H9 (cell line): Measurements from ENCODE around the gene RARB. TPM values are rescaled to one million over a fixed set of nuclear protein-coding genes. Genes with fewer than 3 reads are reported as not detected.

Experiments used
- DNase-seq: peaks from one replicate; pipeline ENCODE4 v3.0.0-alpha.2; 2017
- H2AFZ ChIP-seq: one replicate; pipeline ENCODE4 v1.6.1; 2013; ENCODE audit warnings: mild to moderate bottlenecking, low read length, control low read depth, moderate library complexity
- H2AK5ac ChIP-seq: 2 replicates; pipeline ENCODE4 v1.6.1; 2013; ENCODE audit warnings: low read length, control low read depth, mixed read lengths; ENCODE audit not compliant: insufficient read length
- H2BK120ac ChIP-seq: one replicate; pipeline ENCODE4 v1.6.1; 2013; ENCODE audit warnings: low read depth, mild to moderate bottlenecking, low read length, control low read depth, inconsistent platforms; ENCODE audit not compliant: poor library complexity, severe bottlenecking
- H2BK12ac ChIP-seq: 2 replicates; pipeline ENCODE4 v1.6.1; 2013; ENCODE audit warnings: low read length, control low read depth, mixed read lengths, low read depth; ENCODE audit not compliant: insufficient read length
- H2BK15ac ChIP-seq: 2 replicates; pipeline ENCODE4 v1.6.1; 2013; ENCODE audit warnings: low read depth, low read length, control low read depth
- H2BK20ac ChIP-seq: one replicate; pipeline ENCODE4 v1.6.1; 2013; ENCODE audit warnings: low read depth, mild to moderate bottlenecking, low read length, control low read depth, inconsistent platforms; ENCODE audit not compliant: poor library complexity, severe bottlenecking
- H2BK5ac ChIP-seq: 2 replicates; pipeline ENCODE4 v1.6.1; 2013; ENCODE audit warnings: low read length, control low read depth, mixed read lengths; ENCODE audit not compliant: insufficient read length
- H3K14ac ChIP-seq: 2 replicates; pipeline ENCODE4 v1.6.1; 2013; ENCODE audit warnings: low read length, control low read depth; ENCODE audit not compliant: insufficient read depth
- H3K18ac ChIP-seq: 2 replicates; pipeline ENCODE4 v1.6.1; 2013; ENCODE audit warnings: low read depth, mild to moderate bottlenecking, mixed read lengths, low read length, control low read depth; ENCODE audit not compliant: insufficient read length
- H3K23ac ChIP-seq: 2 replicates; pipeline ENCODE4 v1.6.1; 2013; ENCODE audit warnings: low read length, control low read depth, mixed read lengths, low read depth; ENCODE audit not compliant: insufficient read length
- H3K23me2 ChIP-seq: 2 replicates; pipeline ENCODE4 v1.6.1; 2013; ENCODE audit warnings: low read depth, mild to moderate bottlenecking, mixed read lengths, low read length, control low read depth; ENCODE audit not compliant: insufficient read length, poor library complexity, severe bottlenecking
- H3K27ac ChIP-seq: 2 replicates; pipeline ENCODE4 v1.5.1; 2013; ENCODE audit warnings: low read length, control low read depth, mixed read lengths, low read depth; ENCODE audit not compliant: insufficient read length
- H3K27me3 ChIP-seq: 2 replicates; pipeline ENCODE4 v1.6.1; 2013; ENCODE audit warnings: low read length, control low read depth, inconsistent platforms; ENCODE audit not compliant: insufficient read depth
- H3K4ac ChIP-seq: 2 replicates; pipeline ENCODE4 v1.6.1; 2013; ENCODE audit warnings: low read depth, mild to moderate bottlenecking, control low read depth, inconsistent platforms, low read length, moderate library complexity
- H3K4me1 ChIP-seq: 2 replicates; pipeline ENCODE4 v1.6.1; 2013; ENCODE audit warnings: low read length, control low read depth, inconsistent platforms; ENCODE audit not compliant: insufficient read depth
- H3K4me2 ChIP-seq: 2 replicates; pipeline ENCODE4 v1.6.1; 2013; ENCODE audit warnings: low read length, control low read depth, mixed read lengths; ENCODE audit not compliant: insufficient read length, insufficient read depth
- H3K56ac ChIP-seq: 2 replicates; pipeline ENCODE4 v1.6.1; 2013; ENCODE audit warnings: low read depth, mild to moderate bottlenecking, mixed read lengths, low read length, control low read depth; ENCODE audit not compliant: insufficient read length
- H3K79me1 ChIP-seq: 2 replicates; pipeline ENCODE4 v1.6.1; 2013; ENCODE audit warnings: low read depth, mild to moderate bottlenecking, moderate library complexity, low read length, control low read depth, inconsistent platforms; ENCODE audit not compliant: insufficient read depth, poor library complexity, severe bottlenecking
- H3K79me2 ChIP-seq: 2 replicates; pipeline ENCODE4 v1.6.1; 2013; ENCODE audit warnings: low read length, control low read depth, inconsistent platforms; ENCODE audit not compliant: insufficient read depth
- H3K9ac ChIP-seq: 2 replicates; pipeline ENCODE4 v1.6.1; 2013; ENCODE audit warnings: low read length, control low read depth, mixed read lengths; ENCODE audit not compliant: insufficient read length; ENCODE audit errors: extremely low read depth
- H3K9me3 ChIP-seq: one replicate; pipeline ENCODE4 v1.6.1; 2013; ENCODE audit warnings: low read depth, low read length, inconsistent platforms; ENCODE audit not compliant: control insufficient read depth
- H3T11ph ChIP-seq: one replicate; pipeline ENCODE4 v1.6.1; 2013; ENCODE audit warnings: mild to moderate bottlenecking, low read length, control low read depth, inconsistent platforms
- H4K20me1 ChIP-seq: one replicate; pipeline ENCODE4 v1.6.1; 2013; ENCODE audit not compliant: control insufficient read depth, insufficient read length, insufficient read depth
- H4K5ac ChIP-seq: 2 replicates; pipeline ENCODE4 v1.6.1; 2013; ENCODE audit warnings: low read depth, mild to moderate bottlenecking, mixed read lengths, low read length, control low read depth; ENCODE audit not compliant: insufficient read length
- H4K8ac ChIP-seq: replicated peaks from 2 replicates; pipeline ENCODE4 v1.6.1; 2013; ENCODE audit warnings: low read length, control low read depth, mixed read lengths, low read depth; ENCODE audit not compliant: insufficient read length
- H4K91ac ChIP-seq: 2 replicates; pipeline ENCODE4 v1.6.1; 2013; ENCODE audit warnings: low read depth, mild to moderate bottlenecking, moderate library complexity, mixed read lengths, low read length, control low read depth; ENCODE audit not compliant: insufficient read length
- H3K27ac Mint-ChIP-seq, 3 experiments: 2 replicates in 2 of 3; 3 replicates in 1 of 3; pipeline ENCODE4 v1.8.0; 2020 to 2021; ENCODE audit warnings: mixed read lengths in 3 of 3, mild to moderate bottlenecking in 1 of 3, moderate library complexity in 1 of 3
- H3K27me3 Mint-ChIP-seq: 2 replicates; pipeline ENCODE4 v1.8.0; 2021; ENCODE audit warnings: low read depth, mild to moderate bottlenecking, moderate library complexity, mixed read lengths
- H3K36me3 Mint-ChIP-seq, 3 experiments: 2 replicates in 2 of 3; 3 replicates in 1 of 3; pipeline ENCODE4 v1.8.0; 2020 to 2021; ENCODE audit warnings: low read depth in 3 of 3, mixed read lengths in 3 of 3; ENCODE audit not compliant: insufficient read depth in 1 of 3
- H3K4me1 Mint-ChIP-seq, 2 experiments: 2 replicates each; pipeline ENCODE4 v1.8.0; 2020; ENCODE audit warnings: mixed read lengths in 2 of 2
- H3K4me3 Mint-ChIP-seq, 2 experiments: 2 replicates in 1 of 2; 3 replicates in 1 of 2; pipeline ENCODE4 v1.8.0; 2020 to 2021; ENCODE audit warnings: mild to moderate bottlenecking in 2 of 2, mixed read lengths in 2 of 2, moderate library complexity in 1 of 2
- H3K9me3 Mint-ChIP-seq, 2 experiments: 2 replicates in 1 of 2; 3 replicates in 1 of 2; pipeline ENCODE4 v1.8.0; 2020; ENCODE audit warnings: mild to moderate bottlenecking in 2 of 2, mixed read lengths in 2 of 2, moderate library complexity in 1 of 2
- WGBS: extraction: QIAGEN DNeasy Blood & Tissue Kit; methylation state at CpG from one replicate; pipeline ENCODE4 v1.1.7; 2013; ENCODE audit warnings: missing lambda C conversion rate, low lambda C conversion rate, mixed read lengths; ENCODE audit not compliant: insufficient read length; ENCODE audit errors: extremely low coverage; 5-methylcytosine and 5-hydroxymethylcytosine counted together
- total RNA-seq: library from RNA; stranded (reverse); gene quantifications from 2 replicates; pipeline ENCODE4 v1.2.1, GENCODE V29; 2021
- TF ChIP-seq, protein P1 (sequence below): fragments of 200-600 bp; sonication (generic); conservative IDR thresholded peaks from 3 replicates; pipeline ENCODE4 v1.8.0; 2021; ENCODE audit warnings: antibody characterized with exemption, mild to moderate bottlenecking

RARB gene
- total RNA-seq, 1 experiment from 2014 or later, result 0.22 TPM

DNA sequence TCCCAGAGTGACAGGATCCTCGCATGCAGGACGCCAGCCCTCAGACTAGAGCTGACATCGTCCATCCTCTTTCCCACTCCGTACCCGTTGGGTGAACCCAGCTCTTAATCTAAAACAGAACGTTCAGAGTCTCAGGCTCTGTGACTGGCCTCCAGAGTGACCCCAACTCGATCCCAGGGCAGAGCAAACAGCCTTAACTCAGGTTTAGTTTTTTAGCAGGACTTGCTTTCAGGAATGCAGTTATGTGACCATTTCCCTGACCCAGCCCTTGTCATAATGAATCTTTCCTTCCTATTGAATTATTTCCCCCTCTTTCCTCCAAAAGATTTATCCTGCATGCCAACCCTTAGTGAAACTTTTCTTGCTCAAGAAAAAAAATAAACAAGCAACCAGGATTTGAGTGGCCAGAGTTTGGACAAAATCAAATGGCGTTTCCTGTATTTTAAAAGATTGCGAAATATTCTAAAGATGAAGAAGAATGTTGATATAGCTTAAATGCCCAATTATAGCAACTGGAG is 47.8 kb upstream of the RARB start:
- no peaks in the 10 kb centered on the region for H3K79me1 ChIP-seq
- no peak overlapping the region for H2BK120ac ChIP-seq
- no peak for DNase-seq
- no peak overlapping the region for H3K56ac ChIP-seq
- H4K5ac ChIP-seq, result no peak overlapping the region
- no peaks in the 10 kb centered on the region for H3K79me2 ChIP-seq
- H4K91ac ChIP-seq, result no peak overlapping the region
- H3K14ac ChIP-seq, result no peak overlapping the region
- H3K23me2 ChIP-seq, result no peaks in the 10 kb centered on the region
- no peak overlapping the region for H3T11ph ChIP-seq
- H3K4ac ChIP-seq, result no peak overlapping the region
- no CpG with 5 or more reads among the region's 9 CpGs for WGBS
- no peak overlapping the region for H2AFZ ChIP-seq
- no peak overlapping the region for H4K8ac ChIP-seq
- no peak overlapping the region for H3K4me3 Mint-ChIP-seq
- H2BK12ac ChIP-seq, result no peak overlapping the region
- TF ChIP-seq, protein P1, sequence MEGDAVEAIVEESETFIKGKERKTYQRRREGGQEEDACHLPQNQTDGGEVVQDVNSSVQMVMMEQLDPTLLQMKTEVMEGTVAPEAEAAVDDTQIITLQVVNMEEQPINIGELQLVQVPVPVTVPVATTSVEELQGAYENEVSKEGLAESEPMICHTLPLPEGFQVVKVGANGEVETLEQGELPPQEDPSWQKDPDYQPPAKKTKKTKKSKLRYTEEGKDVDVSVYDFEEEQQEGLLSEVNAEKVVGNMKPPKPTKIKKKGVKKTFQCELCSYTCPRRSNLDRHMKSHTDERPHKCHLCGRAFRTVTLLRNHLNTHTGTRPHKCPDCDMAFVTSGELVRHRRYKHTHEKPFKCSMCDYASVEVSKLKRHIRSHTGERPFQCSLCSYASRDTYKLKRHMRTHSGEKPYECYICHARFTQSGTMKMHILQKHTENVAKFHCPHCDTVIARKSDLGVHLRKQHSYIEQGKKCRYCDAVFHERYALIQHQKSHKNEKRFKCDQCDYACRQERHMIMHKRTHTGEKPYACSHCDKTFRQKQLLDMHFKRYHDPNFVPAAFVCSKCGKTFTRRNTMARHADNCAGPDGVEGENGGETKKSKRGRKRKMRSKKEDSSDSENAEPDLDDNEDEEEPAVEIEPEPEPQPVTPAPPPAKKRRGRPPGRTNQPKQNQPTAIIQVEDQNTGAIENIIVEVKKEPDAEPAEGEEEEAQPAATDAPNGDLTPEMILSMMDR, result no peak
- no peaks in the 10 kb centered on the region for H3K36me3 Mint-ChIP-seq
- no peak overlapping the region for H2AK5ac ChIP-seq
- H3K27me3 Mint-ChIP-seq, result no peaks in the 10 kb centered on the region
- no peak overlapping the region for H3K23ac ChIP-seq
- no peak overlapping the region for H3K9ac ChIP-seq
- H3K4me2 ChIP-seq, result no peak overlapping the region
- H3K9me3 ChIP-seq, result no peaks in the 10 kb centered on the region
- peaks cover 0 to 5% of the 10 kb centered on the region in 2 experiments; a peak in 1 of 4 replicates for H3K4me1 Mint-ChIP-seq
- no peaks in the 10 kb centered on the region; the same call in 1 of the 2 replicates for H3K4me1 ChIP-seq
- H3K27ac Mint-ChIP-seq, result no peak overlapping the region
- H4K20me1 ChIP-seq, result no peaks in the 10 kb centered on the region
- no peak overlapping the region for H2BK5ac ChIP-seq
- no peak overlapping the region for H2BK15ac ChIP-seq
- no peaks in the 10 kb centered on the region; a peak in 1 of 5 replicates for H3K9me3 Mint-ChIP-seq
- H3K27ac ChIP-seq, result no peak overlapping the region
- no peak overlapping the region for H2BK20ac ChIP-seq
- H3K27me3 ChIP-seq, result no peaks in the 10 kb centered on the region
- no peak overlapping the region for H3K18ac ChIP-seq
